ENCODE measurements around the gene PKNOX2. TPM values are rescaled to one million over a fixed set of nuclear protein-coding genes. Genes with fewer than 3 reads are reported as not detected.

PKNOX2 gene
- total RNA-seq, 2 donors from 2014 or later, result 0.08 TPM; not detected in 1

- H3K36me3 Mint-ChIP-seq, result no peaks in the 10 kb centered on the region
- ATAC-seq (no peak), DNase-seq (ENCODE audit: low spot score in 2 of 2) (no peak)
- H3K27ac Mint-ChIP-seq, result no peak overlapping the region
- H3K9me3 Mint-ChIP-seq, result no peaks in the 10 kb centered on the region
Observed at GRCh38 chr11:125147280-125147679, 17.3 kb upstream of the PKNOX2 start.

GRCh38 chr11:125148011-125148410 lies 16.5 kb upstream of the PKNOX2 start:
- Mint-ChIP-seq H3K9me3 (no peaks in the 10 kb centered on the region), H3K36me3 (no peaks in the 10 kb centered on the region), H3K27ac (no peak overlapping the region)
- no peak for ATAC-seq
- DNase-seq (ENCODE audit: low spot score in 2 of 2), result no peak

GRCh38 chr11:125148743-125149142 lies 15.8 kb upstream of the PKNOX2 start:
- no peak overlapping the region for H3K27ac Mint-ChIP-seq
- no peaks in the 10 kb centered on the region for H3K36me3 Mint-ChIP-seq
- H3K9me3 Mint-ChIP-seq, result no peaks in the 10 kb centered on the region
- ATAC-seq (no peak), DNase-seq (ENCODE audit: low spot score in 2 of 2) (no peak)

GRCh38 chr11:125153837-125154236 lies 10.7 kb upstream of the PKNOX2 start:
- Mint-ChIP-seq H3K27ac (no peak overlapping the region), H3K9me3 (no peaks in the 10 kb centered on the region), H3K36me3 (no peaks in the 10 kb centered on the region)
- ATAC-seq, result no peak
- DNase-seq (ENCODE audit: low spot score in 2 of 2), result no peak

- Mint-ChIP-seq H3K36me3 (no peaks in the 10 kb centered on the region), H3K9me3 (no peaks in the 10 kb centered on the region), H3K27ac (no peak overlapping the region)
- ATAC-seq (peak; percentile 13 to 26), DNase-seq (ENCODE audit: low spot score in 2 of 2) (no peak)
Observed at GRCh38 chr11:125154378-125155099, 10.0 kb upstream of the PKNOX2 start.

- no peaks in the 10 kb centered on the region for H3K36me3 Mint-ChIP-seq
- no peak for DNase-seq (ENCODE audit: low spot score in 2 of 2)
- no peaks in the 10 kb centered on the region for H3K9me3 Mint-ChIP-seq
- no peak overlapping the region for H3K27ac Mint-ChIP-seq
- ATAC-seq, result peak; percentile 28 to 53
Observed at GRCh38 chr11:125155100-125155444, 9.5 kb upstream of the PKNOX2 start.

GRCh38 chr11:125155767-125156166 lies 8.8 kb upstream of the PKNOX2 start:
- Mint-ChIP-seq H3K27ac (no peak overlapping the region), H3K9me3 (no peaks in the 10 kb centered on the region), H3K36me3 (no peaks in the 10 kb centered on the region)
- DNase-seq (ENCODE audit: low spot score in 2 of 2) (no peak), ATAC-seq (peak; percentile 9 to 20)

DNA sequence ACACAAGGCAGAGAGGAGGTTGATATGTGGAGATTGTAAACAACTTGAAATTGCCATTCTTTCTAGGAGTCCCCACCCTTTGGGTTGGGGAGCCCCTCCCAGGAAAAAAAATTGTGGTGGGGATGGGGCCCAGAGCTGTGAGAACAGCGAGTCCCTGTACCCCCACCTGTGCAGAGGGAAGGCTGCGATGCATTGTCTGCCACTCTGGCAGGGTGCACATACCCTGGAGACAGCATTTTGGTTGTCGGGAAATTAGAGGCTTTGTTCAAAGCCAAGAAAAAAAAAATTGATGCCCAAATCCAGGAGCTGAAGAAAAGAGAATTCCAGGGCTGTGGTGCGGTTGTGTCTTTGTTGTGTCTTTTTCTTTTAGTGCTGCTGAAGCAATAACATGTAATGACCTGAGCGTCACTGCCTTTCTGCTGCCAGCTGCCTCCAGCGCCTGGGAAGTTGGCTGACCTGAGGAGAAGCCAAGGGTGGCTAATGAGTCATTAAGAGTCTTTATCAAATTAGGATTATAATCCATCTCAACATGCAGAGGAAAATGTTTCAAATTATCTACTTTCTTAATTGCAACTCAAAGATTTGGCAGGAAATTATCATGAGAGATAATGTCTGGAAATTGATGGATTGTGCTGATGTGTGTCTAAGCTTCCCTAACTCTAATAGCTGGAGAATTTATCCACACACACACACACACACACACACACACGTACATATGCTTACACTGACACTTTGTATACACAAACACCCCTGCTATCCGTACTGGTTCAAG lies 8.0 kb upstream of the PKNOX2 start:
- Mint-ChIP-seq H3K9me3 (no peaks in the 10 kb centered on the region), H3K27ac (no peak overlapping the region), H3K36me3 (no peaks in the 10 kb centered on the region)
- ATAC-seq (no peak), DNase-seq (ENCODE audit: low spot score in 2 of 2) (no peak)

DNA sequence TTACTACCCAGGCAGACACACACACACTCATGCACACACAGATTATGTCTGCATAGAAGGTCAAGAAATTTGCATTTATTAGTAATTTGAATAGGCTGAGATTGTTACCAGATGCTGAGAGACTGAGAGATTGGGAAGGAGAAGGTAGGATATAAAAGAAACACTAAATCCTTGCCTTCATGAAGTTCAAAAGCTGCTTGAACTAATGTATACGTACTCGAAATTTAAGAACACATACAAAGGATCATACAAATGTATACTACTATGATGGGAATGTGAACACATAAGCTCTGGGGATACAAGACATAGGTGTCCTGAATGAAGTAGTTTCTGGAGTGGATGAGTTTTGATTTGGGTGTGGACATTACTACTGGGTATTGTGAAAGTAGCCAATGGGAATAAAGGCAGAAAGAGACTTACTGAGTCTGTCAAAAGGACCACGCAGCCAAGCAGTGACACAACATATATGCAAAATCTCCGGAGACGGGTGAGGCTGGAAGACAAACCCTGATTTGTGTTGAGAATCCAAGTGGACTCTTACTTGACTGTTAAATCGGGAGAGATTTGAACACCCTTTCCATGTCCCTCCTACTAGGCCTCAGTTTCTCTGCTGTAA lies 7.3 kb upstream of the PKNOX2 start:
- DNase-seq (ENCODE audit: low spot score in 2 of 2) (no peak), ATAC-seq (no peak)
- H3K27ac Mint-ChIP-seq, result no peak overlapping the region
- H3K9me3 Mint-ChIP-seq, result no peaks in the 10 kb centered on the region
- H3K36me3 Mint-ChIP-seq, result no peaks in the 10 kb centered on the region

- DNase-seq (ENCODE audit: low spot score in 2 of 2), result no peak
- Mint-ChIP-seq H3K36me3 (no peaks in the 10 kb centered on the region), H3K9me3 (no peaks in the 10 kb centered on the region), H3K27ac (no peak overlapping the region)
- ATAC-seq, result no peak
Observed at GRCh38 chr11:125157953-125158680, 6.4 kb upstream of the PKNOX2 start.

DNA sequence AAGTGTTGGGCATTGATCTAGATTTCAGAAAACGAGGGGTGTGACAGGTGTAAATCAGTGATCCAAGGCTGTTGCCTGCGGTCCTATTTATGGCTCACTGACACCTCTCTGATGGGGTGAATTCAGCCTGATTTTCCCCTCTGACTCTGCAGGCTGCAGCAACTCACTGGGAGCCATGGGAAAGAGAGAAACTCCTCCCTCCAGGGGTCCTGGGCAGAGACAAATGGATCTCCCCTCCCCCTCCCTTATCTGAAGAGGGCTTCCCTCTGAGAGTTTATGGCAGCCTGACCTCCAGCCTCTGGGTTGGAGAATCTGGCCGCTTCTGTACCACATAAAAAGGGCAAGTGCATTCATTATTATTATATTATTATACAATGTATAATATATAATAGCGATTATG lies 1.8 kb upstream of the PKNOX2 start:
- Mint-ChIP-seq H3K27ac (no peak overlapping the region), H3K9me3 (no peaks in the 10 kb centered on the region), H3K36me3 (peaks cover 13 to 16% of the 10 kb centered on the region in 2 donors)
- DNase-seq (ENCODE audit: low spot score in 2 of 2), result no peak
- ATAC-seq, result no peak

DNA sequence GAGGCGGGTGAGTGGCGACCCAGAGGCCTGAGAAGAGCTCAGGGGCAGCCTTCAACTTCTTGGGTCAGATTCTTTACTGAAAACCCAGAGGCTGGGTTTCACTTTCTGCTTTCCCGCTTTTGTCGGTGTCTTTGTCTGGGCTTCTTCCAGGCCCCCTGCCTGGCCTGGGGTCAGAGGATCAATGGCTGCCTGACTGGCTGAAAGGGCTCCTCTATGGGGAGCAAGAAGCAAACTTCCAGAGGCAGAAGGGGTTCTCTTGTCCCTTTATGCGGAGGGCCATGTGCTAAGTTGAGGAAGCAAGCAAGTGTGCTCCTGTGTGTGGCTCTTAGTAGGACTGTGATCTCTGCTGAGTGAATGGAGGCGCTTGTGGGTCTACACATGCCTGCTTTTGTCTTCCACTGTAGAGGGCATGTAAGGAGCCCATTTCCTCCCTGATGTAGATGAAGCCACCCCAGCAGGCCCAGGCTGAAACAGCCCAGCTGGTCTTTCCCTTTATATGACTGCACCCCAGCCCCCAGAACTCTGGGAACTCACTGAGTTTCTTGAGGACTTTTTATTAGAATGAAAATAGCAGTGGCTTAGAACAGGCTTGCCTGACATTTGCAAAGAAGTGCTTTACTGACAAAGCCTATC lies 1.0 kb upstream of the PKNOX2 start:
- no peak overlapping the region for H3K27ac Mint-ChIP-seq
- peaks cover 13 to 19% of the 10 kb centered on the region in 2 donors for H3K36me3 Mint-ChIP-seq
- ATAC-seq (no peak), DNase-seq (ENCODE audit: low spot score in 2 of 2) (no peak)
- no peaks in the 10 kb centered on the region for H3K9me3 Mint-ChIP-seq

GRCh38 chr11:125164091-125164421 lies 495 bp upstream of the PKNOX2 start:
- H3K9me3 Mint-ChIP-seq, result no peaks in the 10 kb centered on the region
- ATAC-seq (no peak), DNase-seq (ENCODE audit: low spot score in 2 of 2) (no peak)
- no peak overlapping the region for H3K27ac Mint-ChIP-seq
- peaks cover 13 to 19% of the 10 kb centered on the region in 2 donors for H3K36me3 Mint-ChIP-seq

DNA sequence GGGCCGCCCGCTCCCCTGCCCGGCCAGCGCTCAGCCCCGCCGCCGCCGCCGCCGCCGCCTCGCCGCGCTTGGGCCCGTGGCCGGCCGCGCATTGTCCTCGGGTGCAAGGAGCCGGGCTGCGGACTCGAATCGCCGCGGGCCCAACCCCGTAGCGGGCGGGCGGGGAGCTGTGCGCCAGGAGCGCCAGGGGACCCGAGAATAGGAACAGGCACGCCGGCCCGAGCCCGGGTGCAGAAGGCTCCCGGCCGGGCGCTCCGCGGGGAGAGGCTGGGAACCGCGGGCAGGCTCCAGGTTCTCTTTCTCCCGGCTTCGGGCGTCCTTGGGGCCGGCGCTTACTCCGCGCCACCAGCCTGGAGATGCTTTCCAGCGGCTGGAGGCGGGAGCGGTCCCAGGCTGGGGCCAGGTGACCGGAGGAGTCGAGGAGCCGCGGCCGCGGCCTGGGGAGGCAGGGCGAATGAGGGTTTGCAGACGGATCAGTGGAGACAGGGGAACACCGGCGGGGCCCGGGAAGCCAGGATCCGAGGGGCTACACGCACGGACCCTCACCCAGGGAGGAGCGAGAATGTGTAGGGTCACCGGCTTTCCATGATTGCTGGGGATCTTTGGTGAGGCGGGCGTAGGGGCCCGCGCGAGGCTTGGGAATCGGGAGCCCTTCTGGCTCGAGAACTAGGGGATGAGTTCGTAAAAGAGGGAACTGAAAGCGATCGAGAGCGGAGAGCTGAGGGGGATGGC lies 726 bp downstream of the PKNOX2 start:
- DNase-seq (ENCODE audit: low spot score in 2 of 2) (no peak), ATAC-seq (peak; percentile 27 to 43)
- Mint-ChIP-seq H3K27ac (peak overlapping the region in 1 of 2 donors; percentile 67), H3K9me3 (no peaks in the 10 kb centered on the region), H3K36me3 (peaks cover 13 to 19% of the 10 kb centered on the region in 2 donors)

DNA sequence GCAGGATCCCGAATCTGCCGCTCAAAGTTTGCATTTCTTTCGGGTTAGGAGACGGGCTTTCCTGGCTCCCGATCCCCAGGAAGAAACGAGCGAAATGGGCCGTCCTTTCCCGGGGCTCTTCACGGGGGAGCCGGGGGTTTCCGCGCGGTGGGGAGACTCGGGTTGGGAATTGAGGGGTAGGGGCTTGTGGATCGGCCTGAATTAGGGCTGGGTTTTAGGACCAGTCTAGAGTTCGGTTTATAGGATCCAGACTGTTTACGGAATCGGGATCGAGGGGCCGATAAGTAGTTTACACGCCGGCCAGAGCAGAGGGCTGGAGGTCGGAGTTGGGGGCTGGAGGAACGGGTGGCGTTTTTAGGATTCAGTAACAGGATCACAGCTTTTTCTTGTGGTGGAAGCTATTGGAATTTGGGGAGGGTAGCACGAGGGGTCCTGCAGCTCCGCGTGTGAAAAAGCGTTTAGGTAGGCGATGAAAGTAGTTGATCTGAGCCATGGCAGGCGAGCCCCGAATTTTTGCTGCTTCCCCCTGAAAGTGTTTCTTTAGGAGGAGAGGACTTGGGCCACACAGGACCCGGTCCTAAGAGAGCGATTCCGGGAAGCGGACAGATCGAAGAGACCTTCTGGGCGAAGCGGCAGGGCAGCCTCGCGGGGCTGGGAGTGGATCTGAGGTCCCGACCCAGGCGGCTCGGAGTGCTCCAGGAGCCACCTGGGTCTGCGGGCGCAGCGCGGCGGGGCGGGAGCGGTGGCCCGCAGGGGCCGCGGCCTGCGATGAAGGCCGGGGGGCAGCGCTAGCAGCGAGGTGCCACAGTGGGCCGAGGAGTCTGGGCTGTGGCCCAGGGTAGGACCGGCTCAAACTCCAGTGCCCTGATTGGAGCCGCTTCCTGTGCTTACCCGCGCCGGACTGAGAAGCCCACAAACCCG lies 1.6 kb downstream of the PKNOX2 start:
- peak overlapping the region in 1 of 2 donors; percentile 67 for H3K27ac Mint-ChIP-seq
- no peaks in the 10 kb centered on the region for H3K9me3 Mint-ChIP-seq
- H3K36me3 Mint-ChIP-seq, result peaks cover 13 to 19% of the 10 kb centered on the region in 2 donors
- ATAC-seq, result no peak
- DNase-seq (ENCODE audit: low spot score in 2 of 2), result no peak
